ENCODE measurements around the gene WFDC10A.
"Not testable (repeated sequence)": the region's sequence is repeated elsewhere in the genome, so short reads cannot be mapped to it uniquely, and the experiment has no call there.

Gene WFDC10A

GRCh38 chr20:45626540-45626939 is 3.0 kb upstream of the WFDC10A start:
- no peak for DNase-seq (ENCODE audit: low read depth)
- TF ChIP-seq, protein P1, sequence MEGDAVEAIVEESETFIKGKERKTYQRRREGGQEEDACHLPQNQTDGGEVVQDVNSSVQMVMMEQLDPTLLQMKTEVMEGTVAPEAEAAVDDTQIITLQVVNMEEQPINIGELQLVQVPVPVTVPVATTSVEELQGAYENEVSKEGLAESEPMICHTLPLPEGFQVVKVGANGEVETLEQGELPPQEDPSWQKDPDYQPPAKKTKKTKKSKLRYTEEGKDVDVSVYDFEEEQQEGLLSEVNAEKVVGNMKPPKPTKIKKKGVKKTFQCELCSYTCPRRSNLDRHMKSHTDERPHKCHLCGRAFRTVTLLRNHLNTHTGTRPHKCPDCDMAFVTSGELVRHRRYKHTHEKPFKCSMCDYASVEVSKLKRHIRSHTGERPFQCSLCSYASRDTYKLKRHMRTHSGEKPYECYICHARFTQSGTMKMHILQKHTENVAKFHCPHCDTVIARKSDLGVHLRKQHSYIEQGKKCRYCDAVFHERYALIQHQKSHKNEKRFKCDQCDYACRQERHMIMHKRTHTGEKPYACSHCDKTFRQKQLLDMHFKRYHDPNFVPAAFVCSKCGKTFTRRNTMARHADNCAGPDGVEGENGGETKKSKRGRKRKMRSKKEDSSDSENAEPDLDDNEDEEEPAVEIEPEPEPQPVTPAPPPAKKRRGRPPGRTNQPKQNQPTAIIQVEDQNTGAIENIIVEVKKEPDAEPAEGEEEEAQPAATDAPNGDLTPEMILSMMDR (conservative IDR thresholded peaks at IDR 0.05; ENCODE audit: low read length): no peak

GRCh38 chr20:45630371-45630770 is 832 bp downstream of the WFDC10A start:
- DNase-seq (ENCODE audit: low read depth): peak; percentile 3
- TF ChIP-seq, protein P1 (conservative IDR thresholded peaks at IDR 0.05; ENCODE audit: low read length): no peak
- H3K4me3 ChIP-seq (ENCODE audit: low read length): no peak overlapping the region

More at GRCh38 chr20:45626540-45626939, 3.0 kb upstream of the WFDC10A start:
- H3K4me3 ChIP-seq (ENCODE audit: low read length): no peak overlapping the region

DNA sequence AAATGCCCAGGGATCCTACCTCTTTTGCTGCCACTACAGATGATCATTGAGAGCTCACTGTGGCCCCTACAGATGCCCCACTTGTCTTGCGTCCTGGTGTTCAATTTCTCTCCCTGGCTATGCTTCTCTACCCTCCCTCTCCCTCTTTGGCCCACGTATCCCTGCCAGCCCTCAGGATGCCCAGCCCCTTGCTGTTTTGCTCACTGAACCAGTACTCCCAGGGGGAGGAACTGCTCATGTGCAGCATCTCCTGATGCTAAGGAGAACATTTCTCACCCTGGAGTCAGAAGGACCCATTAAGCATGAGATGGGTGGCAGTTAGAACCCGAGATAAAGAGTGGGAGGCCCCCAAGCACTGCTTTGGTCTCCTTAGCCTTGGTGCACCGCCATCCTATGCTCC is 1.6 kb downstream of the WFDC10A start, which contains the start of gene WFDC9:
Gene WFDC9 (minus strand): TSS at position 101 of the 400 bp plus-strand sequence. CDS start 21,103 bp downstream, outside the sequence.
- TF ChIP-seq, protein P1 (conservative IDR thresholded peaks at IDR 0.05; ENCODE audit: low read length): no peak
- H3K4me3 ChIP-seq (ENCODE audit: low read length): no peak within 1 kb of the TSS
- DNase-seq (ENCODE audit: low read depth): no peak

- no peak overlapping the region for H3K4me3 ChIP-seq (ENCODE audit: low read length)
- DNase-seq (ENCODE audit: low read depth): no peak
- TF ChIP-seq, protein P1 (conservative IDR thresholded peaks at IDR 0.05; ENCODE audit: low read length): no peak
These were observed 7.0 kb downstream of the WFDC10A start for GRCh38 chr20:45636513-45636912.

- no peak for DNase-seq (ENCODE audit: low read depth)
- H3K4me3 ChIP-seq (ENCODE audit: low read length): no peak overlapping the region
- TF ChIP-seq, protein P1 (conservative IDR thresholded peaks at IDR 0.05; ENCODE audit: low read length): no peak
These were observed 10.1 kb downstream of the WFDC10A start for GRCh38 chr20:45639687-45640086.

DNA sequence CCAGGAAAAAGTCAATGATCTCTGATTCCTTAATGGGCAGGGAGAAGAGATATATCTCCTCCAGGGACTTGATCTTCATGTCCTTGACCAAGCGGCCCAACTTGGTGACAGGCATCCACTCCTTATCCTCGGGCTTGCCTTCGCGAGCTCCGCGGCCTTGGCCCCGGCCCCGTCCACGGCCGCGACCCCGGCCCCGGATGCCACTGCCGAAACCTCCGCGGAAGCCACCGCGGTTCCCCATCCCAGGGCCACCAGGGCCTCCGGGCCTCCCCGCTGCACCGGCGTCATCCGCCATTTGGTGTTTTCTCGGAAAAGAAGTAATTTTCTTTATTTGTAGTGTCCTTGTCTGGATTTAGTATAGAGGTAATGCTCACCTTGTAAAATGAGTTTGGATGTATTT is 11.5 kb downstream of the WFDC10A start:
- H3K4me3 ChIP-seq (ENCODE audit: low read length); DNase-seq (ENCODE audit: low read depth): not testable (repeated sequence)

- not testable (repeated sequence) for DNase-seq (ENCODE audit: low read depth); H3K4me3 ChIP-seq (ENCODE audit: low read length)
These were observed 16.3 kb downstream of the WFDC10A start for GRCh38 chr20:45645869-45646268.

DNA sequence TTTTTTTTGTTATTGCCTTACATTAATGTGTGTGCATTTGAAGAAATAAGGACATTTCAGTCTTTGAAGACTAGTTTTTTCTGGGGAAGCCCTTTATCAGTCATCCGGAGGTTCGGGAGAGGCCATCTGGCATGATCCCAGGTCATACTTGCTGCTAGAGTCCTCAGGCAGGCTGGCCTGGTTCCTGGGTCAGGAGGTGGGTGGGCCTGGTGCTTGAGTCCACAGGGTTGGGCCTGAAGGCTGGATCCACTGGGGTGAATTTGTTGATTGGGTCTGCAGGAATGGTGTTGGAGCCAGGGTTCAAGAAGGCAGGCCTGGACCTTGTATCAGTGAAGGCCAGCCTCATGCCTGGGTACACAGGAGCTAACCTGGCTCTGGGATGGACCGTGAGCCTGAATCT is 17.3 kb downstream of the WFDC10A start:
- no peak for DNase-seq (ENCODE audit: low read depth)
- TF ChIP-seq, protein P1 (conservative IDR thresholded peaks at IDR 0.05; ENCODE audit: low read length): no peak
- no peak overlapping the region for H3K4me3 ChIP-seq (ENCODE audit: low read length)
